Esophagus (tissue), 2 donors: ENCODE results near the gene ANKH. TPM values are rescaled to one million over a fixed set of nuclear protein-coding genes. Genes with fewer than 3 reads are reported as not detected.

ENCODE experiments used
- H3K27ac ChIP-seq, 2 donors: one replicate each; pipeline ENCODE4 v1.5.1; 2013; ENCODE audit warnings: low read depth in 2 of 2, mild to moderate bottlenecking in 2 of 2, inconsistent platforms in 1 of 2, low read length in 1 of 2, moderate library complexity in 1 of 2
- H3K27me3 ChIP-seq, 2 donors: one replicate each; pipeline ENCODE4 v1.6.1; 2013; ENCODE audit warnings: low read length in 2 of 2, control low read depth in 1 of 2, mild to moderate bottlenecking in 1 of 2; ENCODE audit not compliant: insufficient read depth in 2 of 2, control insufficient read depth in 1 of 2
- H3K36me3 ChIP-seq, 2 donors: one replicate each; pipeline ENCODE4 v1.6.1; 2013; ENCODE audit warnings: low read length in 1 of 2; ENCODE audit not compliant: control insufficient read depth in 2 of 2, insufficient read depth in 2 of 2
- H3K4me1 ChIP-seq, 2 donors: one replicate each; pipeline ENCODE4 v1.6.1; 2013; ENCODE audit warnings: low read length in 1 of 2; ENCODE audit not compliant: control insufficient read depth in 2 of 2, insufficient read depth in 2 of 2
- H3K4me3 ChIP-seq, 2 donors: one replicate each; pipeline ENCODE4 v1.5.1; 2013; ENCODE audit warnings: low read length in 2 of 2, mild to moderate bottlenecking in 2 of 2, low read depth in 1 of 2, moderate library complexity in 1 of 2
- H3K9me3 ChIP-seq, 2 donors: one replicate each; pipeline ENCODE4 v1.6.1; 2013; ENCODE audit warnings: mild to moderate bottlenecking in 2 of 2, low read depth in 1 of 2, low read length in 1 of 2, moderate library complexity in 1 of 2; ENCODE audit not compliant: control insufficient read depth in 2 of 2, insufficient read depth in 1 of 2
- WGBS, 2 donors: extraction: QIAGEN DNeasy Blood & Tissue Kit; methylation state at CpG; one replicate each; pipeline ENCODE4 v1.1.7; 2013; 5-methylcytosine and 5-hydroxymethylcytosine counted together
- polyA plus RNA-seq, 2 donors: library from polyadenylated mRNA; stranded (reverse); fragments of 200-250 nt; gene quantifications; one replicate each; pipeline ENCODE4 v1.2.3, GENCODE V29; 2013
- donor health status: healthy with polysubstance abuse.
- donor health status: Bipolar disorder and iron deficiency.

Gene ANKH
- polyA plus RNA-seq, 2 donors = 5.6 to 12.7 TPM

GRCh38 chr5:14720236-14720923 lies 151.2 kb downstream of the ANKH start:
- Histone ChIP-seq H3K9me3 (peaks cover 0 to 2% of the 10 kb centered on the region in 2 donors), H3K36me3 (no peaks in the 10 kb centered on the region), H3K27me3 (no peaks in the 10 kb centered on the region), H3K4me3 (no peak overlapping the region), H3K4me1 (no peaks in the 10 kb centered on the region), H3K27ac (no peak overlapping the region)
- WGBS, 2 donors = 89 to 93% methylated on average over 3 of the region's 3 CpGs

- Histone ChIP-seq H3K27ac (no peak overlapping the region), H3K9me3 (no peaks in the 10 kb centered on the region), H3K4me3 (no peak overlapping the region), H3K4me1 (no peaks in the 10 kb centered on the region), H3K27me3 (no peaks in the 10 kb centered on the region), H3K36me3 (peaks cover 3 to 9% of the 10 kb centered on the region in 2 donors)
- 93% methylated on average over 5 of the region's 5 CpGs for WGBS, 2 donors
These were observed 152.8 kb downstream of the ANKH start for GRCh38 chr5:14718778-14719177.

GRCh38 chr5:14716755-14717752 lies 154.5 kb downstream of the ANKH start:
- H3K4me3 ChIP-seq = no peak overlapping the region
- peaks cover 10 to 20% of the 10 kb centered on the region in 2 donors for H3K36me3 ChIP-seq
- no peaks in the 10 kb centered on the region for H3K9me3 ChIP-seq
- H3K27ac ChIP-seq = no peak overlapping the region
- no peaks in the 10 kb centered on the region for H3K4me1 ChIP-seq
- H3K27me3 ChIP-seq = no peaks in the 10 kb centered on the region
- WGBS, 2 donors = 80 to 83% methylated on average over 13 of the region's 13 CpGs

- H3K9me3 ChIP-seq = no peaks in the 10 kb centered on the region
- no peaks in the 10 kb centered on the region for H3K4me1 ChIP-seq
- no peak overlapping the region for H3K27ac ChIP-seq
- H3K27me3 ChIP-seq = no peaks in the 10 kb centered on the region
- 94 to 95% methylated on average over 3 of the region's 3 CpGs for WGBS, 2 donors
- H3K36me3 ChIP-seq = peaks cover 14 to 33% of the 10 kb centered on the region in 2 donors
- no peak overlapping the region for H3K4me3 ChIP-seq
These were observed 156.1 kb downstream of the ANKH start for GRCh38 chr5:14715481-14715880.

- Histone ChIP-seq H3K9me3 (no peaks in the 10 kb centered on the region), H3K36me3 (peaks cover 15 to 34% of the 10 kb centered on the region in 2 donors), H3K4me3 (no peak overlapping the region), H3K27me3 (no peaks in the 10 kb centered on the region), H3K27ac (no peak overlapping the region), H3K4me1 (no peaks in the 10 kb centered on the region)
- 99% methylated on average over 6 of the region's 6 CpGs for whole genome bisulfite sequencing, 2 donors
These were observed 156.9 kb downstream of the ANKH start for GRCh38 chr5:14714706-14715105.

- no peaks in the 10 kb centered on the region for H3K4me1 ChIP-seq
- 91 to 95% methylated on average over 23 of the region's 23 CpGs for WGBS, 2 donors
- H3K9me3 ChIP-seq = no peaks in the 10 kb centered on the region
- H3K36me3 ChIP-seq = peaks cover 15 to 34% of the 10 kb centered on the region in 2 donors
- no peaks in the 10 kb centered on the region for H3K27me3 ChIP-seq
- no peak overlapping the region for H3K4me3 ChIP-seq
- H3K27ac ChIP-seq = no peak overlapping the region
These were observed 157.8 kb downstream of the ANKH start for GRCh38 chr5:14713476-14714390.

GRCh38 chr5:14712666-14713065 lies 158.9 kb downstream of the ANKH start:
- Histone ChIP-seq H3K36me3 (peaks cover 15 to 34% of the 10 kb centered on the region in 2 donors), H3K4me1 (no peaks in the 10 kb centered on the region), H3K27ac (no peak overlapping the region), H3K4me3 (no peak overlapping the region), H3K9me3 (no peaks in the 10 kb centered on the region), H3K27me3 (no peaks in the 10 kb centered on the region)
- 97 to 98% methylated on average over 17 of the region's 17 CpGs for WGBS, 2 donors

- H3K27me3 ChIP-seq = no peaks in the 10 kb centered on the region
- H3K4me3 ChIP-seq = no peak overlapping the region
- H3K4me1 ChIP-seq = no peaks in the 10 kb centered on the region
- H3K36me3 ChIP-seq = peaks cover 15 to 34% of the 10 kb centered on the region in 2 donors
- no peak overlapping the region for H3K27ac ChIP-seq
- H3K9me3 ChIP-seq = no peaks in the 10 kb centered on the region
- WGBS, 2 donors = 88 to 89% methylated on average over 11 of the region's 11 CpGs
These were observed 159.4 kb downstream of the ANKH start for GRCh38 chr5:14712131-14712530.
